SU-DHL-6 (cell line): Measurements from ENCODE around the gene MAN1B1.

Experiments used
- H2AFZ ChIP-seq: fragments of 200-600 bp; sonication (generic); 2 replicates; pipeline ENCODE4 v1.6.1; 2014; ENCODE audit warnings: low read depth, mild to moderate bottlenecking, moderate library complexity, mixed read lengths, antibody characterized with exemption, low read length; ENCODE audit not compliant: severe bottlenecking
- H3F3A ChIP-seq: fragments of 200-600 bp; shearing (Covaris generic); 2 replicates; pipeline ENCODE4 v1.6.0; 2016; ENCODE audit warnings: antibody characterized with exemption, mild to moderate bottlenecking; ENCODE audit not compliant: insufficient read depth
- H3K27ac ChIP-seq: fragments of 200-600 bp; sonication (generic); 2 replicates; pipeline ENCODE4 v1.5.1; 2016; ENCODE audit warnings: low read depth, mild to moderate bottlenecking, low read length, moderate library complexity, mixed read lengths
- H3K27me3 ChIP-seq: fragments of 200-600 bp; sonication (generic), shearing (Covaris generic); 2 replicates; pipeline ENCODE4 v1.6.0; 2014; ENCODE audit warnings: mild to moderate bottlenecking, low read length
- H3K36me3 ChIP-seq: fragments of 200-600 bp; sonication (generic); 2 replicates; pipeline ENCODE4 v1.6.1; 2014; ENCODE audit warnings: mild to moderate bottlenecking, low read length, mixed read lengths
- H3K4me2 ChIP-seq: fragments of 300-600, 200-600 bp; shearing (Covaris generic), sonication (generic); 2 replicates; pipeline ENCODE4 v1.6.0; 2014; ENCODE audit warnings: low read length, low read depth, mild to moderate bottlenecking; ENCODE audit not compliant: poor library complexity, severe bottlenecking
- H3K4me3 ChIP-seq: fragments of 200-600 bp; sonication (generic); 2 replicates; pipeline ENCODE4 v1.5.1; 2014; ENCODE audit warnings: antibody characterized with exemption, low read length, mild to moderate bottlenecking, mixed read lengths; ENCODE audit not compliant: insufficient read depth, poor library complexity, severe bottlenecking
- H3K79me2 ChIP-seq: fragments of 200-600 bp; sonication (generic); 2 replicates; pipeline ENCODE4 v1.6.1; 2014; ENCODE audit warnings: mild to moderate bottlenecking, low read length, moderate library complexity; ENCODE audit not compliant: insufficient read depth
- H3K9ac ChIP-seq: fragments of 200-600 bp; sonication (generic); 2 replicates; pipeline ENCODE4 v1.7.0; 2014; ENCODE audit warnings: mild to moderate bottlenecking, low read length
- H3K9me2 ChIP-seq: fragments of 200-600 bp; sonication (generic); replicated peaks from 2 replicates; pipeline ENCODE4 v1.6.1; 2014; ENCODE audit warnings: low read length; ENCODE audit not compliant: insufficient read depth
- H3K9me3 ChIP-seq: fragments of 200-600 bp; sonication (generic); 2 replicates; pipeline ENCODE4 v1.6.1; 2014; ENCODE audit warnings: low read length, mixed read lengths; ENCODE audit not compliant: insufficient read depth
- H4K20me1 ChIP-seq: fragments of 200-600 bp; sonication (generic); 2 replicates; pipeline ENCODE4 v1.6.1; 2014; ENCODE audit warnings: low read depth, mild to moderate bottlenecking, antibody characterized with exemption, low read length, moderate library complexity, mixed read lengths
- EZH2phosphoT487 ChIP-seq: fragments of 200-600 bp; sonication (generic), shearing (Covaris generic); conservative IDR thresholded peaks from 2 replicates; pipeline ENCODE4 v1.6.1; 2018; ENCODE audit warnings: mild to moderate bottlenecking, antibody characterized with exemption, low read length, moderate library complexity, mixed read lengths
- TF ChIP-seq, protein P1 (sequence below): fragments of 200-600 bp; sonication (generic); IDR thresholded peaks from one replicate; pipeline ENCODE4 v1.5.1; 2017; ENCODE audit warnings: antibody characterized with exemption, mild to moderate bottlenecking, low read length, moderate library complexity; ENCODE audit not compliant: insufficient read depth, poor library complexity, severe bottlenecking

Gene MAN1B1

DNA sequence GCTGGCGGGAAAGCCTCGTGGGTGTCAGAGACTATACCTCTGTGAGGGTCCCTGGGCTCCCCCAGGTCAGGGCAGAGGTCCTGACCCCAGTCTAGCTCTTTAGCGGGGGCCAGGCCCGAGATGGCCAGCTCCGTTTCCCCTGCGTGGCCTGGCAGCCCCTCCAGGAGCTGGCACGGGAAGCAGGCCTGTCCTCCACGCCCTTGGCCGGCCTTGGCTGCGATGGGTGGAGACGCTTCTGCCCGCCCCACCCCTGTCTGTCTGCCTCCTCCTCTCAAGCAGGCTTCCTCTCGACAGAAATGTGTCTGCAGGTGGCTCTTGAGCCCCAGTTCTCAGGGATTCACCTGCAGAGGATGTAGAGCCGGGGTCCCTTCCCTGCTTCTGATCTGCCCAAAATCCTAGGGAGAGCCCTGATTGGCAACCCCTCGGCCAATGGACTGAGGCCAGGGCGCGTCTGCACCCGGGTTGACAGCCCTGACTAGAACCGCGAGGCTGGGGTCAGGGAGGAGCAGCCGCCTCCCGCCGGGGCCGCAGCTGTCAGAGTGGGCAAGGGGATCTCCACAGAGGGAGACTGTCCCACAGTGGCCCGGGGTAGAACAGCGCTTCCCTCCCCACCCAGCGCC, 49.6 kb downstream of the MAN1B1 start:
- no peak for TF ChIP-seq EZH2phosphoT487
- TF ChIP-seq, protein P1, sequence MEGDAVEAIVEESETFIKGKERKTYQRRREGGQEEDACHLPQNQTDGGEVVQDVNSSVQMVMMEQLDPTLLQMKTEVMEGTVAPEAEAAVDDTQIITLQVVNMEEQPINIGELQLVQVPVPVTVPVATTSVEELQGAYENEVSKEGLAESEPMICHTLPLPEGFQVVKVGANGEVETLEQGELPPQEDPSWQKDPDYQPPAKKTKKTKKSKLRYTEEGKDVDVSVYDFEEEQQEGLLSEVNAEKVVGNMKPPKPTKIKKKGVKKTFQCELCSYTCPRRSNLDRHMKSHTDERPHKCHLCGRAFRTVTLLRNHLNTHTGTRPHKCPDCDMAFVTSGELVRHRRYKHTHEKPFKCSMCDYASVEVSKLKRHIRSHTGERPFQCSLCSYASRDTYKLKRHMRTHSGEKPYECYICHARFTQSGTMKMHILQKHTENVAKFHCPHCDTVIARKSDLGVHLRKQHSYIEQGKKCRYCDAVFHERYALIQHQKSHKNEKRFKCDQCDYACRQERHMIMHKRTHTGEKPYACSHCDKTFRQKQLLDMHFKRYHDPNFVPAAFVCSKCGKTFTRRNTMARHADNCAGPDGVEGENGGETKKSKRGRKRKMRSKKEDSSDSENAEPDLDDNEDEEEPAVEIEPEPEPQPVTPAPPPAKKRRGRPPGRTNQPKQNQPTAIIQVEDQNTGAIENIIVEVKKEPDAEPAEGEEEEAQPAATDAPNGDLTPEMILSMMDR: no peak
- Histone ChIP-seq H3K4me3 (no peak overlapping the region), H3K9me2 (no peaks in the 10 kb centered on the region), H3K4me2 (no peak overlapping the region), H2AFZ (no peak overlapping the region), H3K9ac (no peak overlapping the region), H3K9me3 (no peaks in the 10 kb centered on the region), H3K36me3 (no peaks in the 10 kb centered on the region), H3K27me3 (no peaks in the 10 kb centered on the region), H4K20me1 (no peaks in the 10 kb centered on the region), H3F3A (no peaks in the 10 kb centered on the region), H3K79me2 (no peaks in the 10 kb centered on the region), H3K27ac (no peak overlapping the region)

DNA sequence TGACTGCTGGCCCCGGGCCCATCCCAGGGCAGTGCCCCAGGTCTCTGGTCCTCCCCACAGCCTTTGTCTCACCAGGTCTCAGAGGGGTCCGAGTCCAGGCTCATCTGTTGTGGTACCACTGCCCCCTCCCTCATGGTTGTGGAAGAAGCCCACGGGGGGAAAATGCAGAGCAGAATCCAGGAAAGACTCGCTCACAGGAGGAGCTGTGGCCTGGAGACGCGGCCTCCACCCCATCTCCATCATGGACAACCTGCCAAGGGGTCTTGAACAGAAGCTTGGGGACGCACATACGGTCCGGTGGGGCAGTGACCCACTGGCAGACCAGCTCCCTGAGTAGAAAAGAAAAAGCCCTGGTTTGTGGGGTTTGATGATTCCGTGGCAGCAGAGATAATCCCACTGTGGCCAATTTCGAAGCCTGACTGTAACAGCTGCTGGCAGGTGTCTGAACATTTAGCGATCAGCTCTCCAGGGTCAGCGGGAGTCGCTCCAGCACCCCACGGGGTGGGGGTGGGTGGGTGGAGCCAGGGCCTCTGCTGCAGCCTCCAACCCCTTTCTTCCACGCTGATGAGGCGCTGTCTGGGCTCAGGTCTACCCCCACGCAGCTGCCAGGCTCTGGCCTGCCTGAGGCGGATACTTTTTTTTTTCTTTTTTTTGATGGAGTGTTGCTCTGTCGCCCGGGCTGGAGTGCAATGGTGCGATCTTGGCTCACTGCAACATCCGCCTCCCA, 50.3 kb downstream of the MAN1B1 start:
- H3F3A ChIP-seq: no peaks in the 10 kb centered on the region
- H3K79me2 ChIP-seq: no peaks in the 10 kb centered on the region
- no peaks in the 10 kb centered on the region for H4K20me1 ChIP-seq
- TF ChIP-seq, protein P1: no peak
- TF ChIP-seq EZH2phosphoT487: no peak
- no peak overlapping the region for H3K27ac ChIP-seq
- H3K4me3 ChIP-seq: no peak overlapping the region
- H3K9me2 ChIP-seq: no peaks in the 10 kb centered on the region
- no peak overlapping the region for H2AFZ ChIP-seq
- no peaks in the 10 kb centered on the region for H3K36me3 ChIP-seq
- no peaks in the 10 kb centered on the region for H3K27me3 ChIP-seq
- no peaks in the 10 kb centered on the region for H3K9me3 ChIP-seq
- no peak overlapping the region for H3K9ac ChIP-seq
- H3K4me2 ChIP-seq: no peak overlapping the region

DNA sequence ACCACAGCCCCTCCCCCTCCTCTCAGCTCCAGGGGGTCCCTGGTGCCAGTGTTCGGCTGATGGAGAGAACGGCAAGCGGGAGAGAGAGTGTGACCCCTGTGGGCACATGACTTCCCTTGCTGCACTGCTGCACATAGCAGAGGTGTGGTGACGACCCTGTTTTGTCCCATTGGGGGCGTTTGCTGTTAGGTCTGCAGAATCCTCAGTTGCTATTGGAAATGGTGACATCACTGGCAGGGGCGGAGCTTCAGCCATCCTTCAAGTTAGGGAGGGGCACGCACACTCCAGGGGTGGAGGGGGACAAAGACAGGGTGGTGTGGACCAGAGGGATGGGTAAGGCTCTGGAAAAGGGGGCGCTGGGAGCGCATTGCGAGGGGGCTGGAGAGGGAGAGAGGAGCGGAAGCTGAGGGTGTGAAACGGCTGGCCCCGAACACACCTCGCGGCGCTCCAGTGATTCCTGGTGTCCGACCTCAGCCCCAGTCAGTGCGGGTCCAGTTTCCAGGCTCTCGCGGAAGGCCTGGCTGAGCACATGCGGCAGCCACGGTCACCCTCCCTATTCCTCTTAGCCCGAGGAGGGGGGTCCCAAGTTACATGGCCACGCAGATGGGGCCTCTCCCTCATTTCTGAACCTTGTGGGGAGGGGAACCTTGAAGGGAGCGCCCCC, 51.4 kb downstream of the MAN1B1 start:
- Histone ChIP-seq H3K9me3 (no peaks in the 10 kb centered on the region), H4K20me1 (no peaks in the 10 kb centered on the region), H3K79me2 (no peaks in the 10 kb centered on the region), H3F3A (no peaks in the 10 kb centered on the region), H3K36me3 (no peaks in the 10 kb centered on the region), H3K9ac (no peak overlapping the region), H3K4me2 (no peak overlapping the region), H3K27ac (no peak overlapping the region), H3K4me3 (no peak overlapping the region), H3K9me2 (no peaks in the 10 kb centered on the region), H2AFZ (no peak overlapping the region), H3K27me3 (no peaks in the 10 kb centered on the region)
- TF ChIP-seq, protein P1: no peak
